VCaP (cell line): Measurements from ENCODE around the gene CTIF.

Experiments used
- H3K27ac ChIP-seq: fragments of 450-650 bp; 2 replicates; pipeline ENCODE4 v1.5.1; 2017
- CTCF ChIP-seq: fragments of 450-650 bp; conservative IDR thresholded peaks from 2 replicates; pipeline ENCODE4 v1.5.1; 2017; ENCODE audit warnings: mild to moderate bottlenecking, moderate library complexity

The CTIF gene

GRCh38 chr18:48739266-48740067 lies 200.6 kb downstream of the CTIF start:
- H3K27ac ChIP-seq, result no peak overlapping the region
- TF ChIP-seq CTCF, result no peak

- H3K27ac ChIP-seq, result no peak overlapping the region
- no peak for TF ChIP-seq CTCF
Observed at GRCh38 chr18:48740068-48740440, 201.2 kb downstream of the CTIF start.

GRCh38 chr18:48740851-48741485 lies 202.1 kb downstream of the CTIF start:
- no peak overlapping the region for H3K27ac ChIP-seq
- TF ChIP-seq CTCF, result no peak

- TF ChIP-seq CTCF, result no peak
- no peak overlapping the region for H3K27ac ChIP-seq
Observed at GRCh38 chr18:48741866-48742265, 203.0 kb downstream of the CTIF start.

GRCh38 chr18:48742304-48742703 lies 203.5 kb downstream of the CTIF start:
- no peak for TF ChIP-seq CTCF
- H3K27ac ChIP-seq, result peak overlapping the region; percentile 41; the same call in 1 of the 2 replicates

GRCh38 chr18:48742706-48743475 lies 204.1 kb downstream of the CTIF start:
- peak overlapping the region; percentile 41; the same call in 1 of the 2 replicates for H3K27ac ChIP-seq
- TF ChIP-seq CTCF, result no peak

- H3K27ac ChIP-seq, result no peak overlapping the region
- no peak for TF ChIP-seq CTCF
Observed at GRCh38 chr18:48743886-48744285, 205.1 kb downstream of the CTIF start.
